SJSA1 (cell line): ENCODE data around the gene CRNKL1. TPM values are rescaled to one million over a fixed set of nuclear protein-coding genes. Genes with fewer than 3 reads are reported as not detected.

ENCODE experiments used
- DNase-seq, 2 experiments: peaks; one replicate each; pipeline ENCODE4 v3.0.0-alpha.2; 2015 to 2020; ENCODE audit warnings: low spot score in 2 of 2, low read depth in 1 of 2
- H3K27ac ChIP-seq: fragments of 250-450 bp; sonication (Bioruptor Pico); 2 replicates; pipeline ENCODE4 v1.5.1; 2020; ENCODE audit warnings: mild to moderate bottlenecking, moderate library complexity
- H3K27me3 ChIP-seq: fragments of 250-450 bp; sonication (Bioruptor Pico); replicated peaks from 2 replicates; pipeline ENCODE4 v1.5.1; 2020; ENCODE audit warnings: mild to moderate bottlenecking, moderate library complexity
- H3K36me3 ChIP-seq: fragments of 250-450 bp; sonication (Bioruptor Pico); 2 replicates; pipeline ENCODE4 v1.5.1; 2020; ENCODE audit warnings: mild to moderate bottlenecking
- H3K4me1 ChIP-seq: fragments of 250-450 bp; sonication (Bioruptor Pico); replicated peaks from 2 replicates; pipeline ENCODE4 v1.6.1; 2021; ENCODE audit warnings: mild to moderate bottlenecking
- H3K4me3 ChIP-seq: fragments of 250-450 bp; sonication (Bioruptor Pico); 2 replicates; pipeline ENCODE4 v1.5.1; 2020; ENCODE audit warnings: mild to moderate bottlenecking
- H3K9me3 ChIP-seq: fragments of 250-450 bp; sonication (Bioruptor Pico); replicated peaks from 2 replicates; pipeline ENCODE4 v1.5.1; 2020; ENCODE audit warnings: mild to moderate bottlenecking
- total RNA-seq: library from RNA; depleted of rRNA; stranded (reverse); fragments of >200 nt; shearing (Covaris generic); gene quantifications from 2 replicates; pipeline ENCODE4 v1.2.3, GENCODE V29; 2014; rRNA removed

CRNKL1 gene
- 30.4 and 34.7 TPM in 2 replicates for total RNA-seq

- peak; percentile 97 to 98 for DNase-seq
- H3K27me3 ChIP-seq, result no peaks in the 10 kb centered on the region
- peaks cover 32% of the 10 kb centered on the region for H3K36me3 ChIP-seq
Observed at GRCh38 chr20:20052074-20052970, at the start of gene CRNKL1, which contains the start of gene CFAP61. CRNKL1 (minus strand) TSS chr20:20052466; CDS start chr20:20052342, 124 bp downstream. CFAP61 (plus strand) TSS chr20:20052532; CDS start chr20:20056654, 4,122 bp downstream.

GRCh38 chr20:20100881-20101280 lies 48.6 kb upstream of the CRNKL1 start:
- H3K36me3 ChIP-seq, result no peaks in the 10 kb centered on the region
- peaks cover 6% of the 10 kb centered on the region for H3K27me3 ChIP-seq
- DNase-seq, result no peak
- no peak overlapping the region for H3K4me3 ChIP-seq
- H3K4me1 ChIP-seq, result no peaks in the 10 kb centered on the region
- no peaks in the 10 kb centered on the region for H3K9me3 ChIP-seq
- no peak overlapping the region for H3K27ac ChIP-seq

More at GRCh38 chr20:20052074-20052970, at the start of gene CRNKL1, which contains the start of gene CFAP61:
- Histone ChIP-seq H3K4me1 (peaks cover 9% of the 10 kb centered on the region), H3K27ac (peak within 1 kb of the TSS; percentile 47), H3K9me3 (no peaks in the 10 kb centered on the region), H3K4me3 (peak within 1 kb of the TSS; percentile 75)

- Histone ChIP-seq H3K9me3 (no peaks in the 10 kb centered on the region), H3K27ac (no peak overlapping the region), H3K27me3 (peaks cover 8% of the 10 kb centered on the region), H3K4me3 (no peak overlapping the region), H3K4me1 (no peaks in the 10 kb centered on the region), H3K36me3 (no peaks in the 10 kb centered on the region)
- DNase-seq, result no peak
Observed at GRCh38 chr20:20096421-20096820, 44.2 kb upstream of the CRNKL1 start.

- Histone ChIP-seq H3K27me3 (peaks cover 11% of the 10 kb centered on the region), H3K9me3 (no peaks in the 10 kb centered on the region), H3K36me3 (no peaks in the 10 kb centered on the region), H3K27ac (no peak overlapping the region), H3K4me1 (no peaks in the 10 kb centered on the region), H3K4me3 (no peak overlapping the region)
- no peak for DNase-seq
Observed at GRCh38 chr20:20095114-20095872, 43.0 kb upstream of the CRNKL1 start.

GRCh38 chr20:20094410-20094809 lies 42.1 kb upstream of the CRNKL1 start:
- Histone ChIP-seq H3K9me3 (no peaks in the 10 kb centered on the region), H3K27me3 (peaks cover 11% of the 10 kb centered on the region), H3K4me1 (no peaks in the 10 kb centered on the region), H3K36me3 (no peaks in the 10 kb centered on the region), H3K27ac (no peak overlapping the region), H3K4me3 (no peak overlapping the region)
- DNase-seq, result no peak

GRCh38 chr20:20092827-20093226 lies 40.6 kb upstream of the CRNKL1 start:
- Histone ChIP-seq H3K4me3 (no peak overlapping the region), H3K4me1 (no peaks in the 10 kb centered on the region), H3K27me3 (peaks cover 11% of the 10 kb centered on the region), H3K36me3 (no peaks in the 10 kb centered on the region), H3K9me3 (no peaks in the 10 kb centered on the region), H3K27ac (no peak overlapping the region)
- no peak for DNase-seq

GRCh38 chr20:20089939-20090338 lies 37.7 kb upstream of the CRNKL1 start:
- H3K4me3 ChIP-seq, result no peak overlapping the region
- H3K27me3 ChIP-seq, result 0 out of 2 replicates have a peak, but pooled peaks cover 3% of the 10 kb centered on the region
- no peak overlapping the region for H3K27ac ChIP-seq
- H3K36me3 ChIP-seq, result no peaks in the 10 kb centered on the region
- H3K9me3 ChIP-seq, result no peaks in the 10 kb centered on the region
- no peak for DNase-seq
- H3K4me1 ChIP-seq, result no peaks in the 10 kb centered on the region

GRCh38 chr20:20089018-20089417 lies 36.8 kb upstream of the CRNKL1 start:
- DNase-seq, result no peak
- Histone ChIP-seq H3K4me1 (no peaks in the 10 kb centered on the region), H3K4me3 (no peak overlapping the region), H3K27ac (no peak overlapping the region), H3K36me3 (no peaks in the 10 kb centered on the region), H3K27me3 (peaks cover 3% of the 10 kb centered on the region; the same call in 1 of the 2 replicates), H3K9me3 (no peaks in the 10 kb centered on the region)

GRCh38 chr20:20085812-20086211 lies 33.5 kb upstream of the CRNKL1 start:
- Histone ChIP-seq H3K4me1 (no peaks in the 10 kb centered on the region), H3K9me3 (no peaks in the 10 kb centered on the region), H3K27me3 (no peaks in the 10 kb centered on the region; the same call in 1 of the 2 replicates), H3K4me3 (no peak overlapping the region), H3K27ac (no peak overlapping the region), H3K36me3 (no peaks in the 10 kb centered on the region)
- no peak for DNase-seq

GRCh38 chr20:20085071-20085470 lies 32.8 kb upstream of the CRNKL1 start:
- H3K4me3 ChIP-seq, result no peak overlapping the region
- H3K27ac ChIP-seq, result no peak overlapping the region
- no peak for DNase-seq
- H3K4me1 ChIP-seq, result no peaks in the 10 kb centered on the region
- H3K27me3 ChIP-seq, result peaks cover 3% of the 10 kb centered on the region
- H3K36me3 ChIP-seq, result no peaks in the 10 kb centered on the region
- H3K9me3 ChIP-seq, result no peaks in the 10 kb centered on the region

- DNase-seq, result no peak
- no peaks in the 10 kb centered on the region for H3K9me3 ChIP-seq
- no peak overlapping the region for H3K4me3 ChIP-seq
- H3K27ac ChIP-seq, result no peak overlapping the region
- no peaks in the 10 kb centered on the region for H3K4me1 ChIP-seq
- peaks cover 9% of the 10 kb centered on the region for H3K27me3 ChIP-seq
- H3K36me3 ChIP-seq, result no peaks in the 10 kb centered on the region
Observed at GRCh38 chr20:20084296-20084752, 32.1 kb upstream of the CRNKL1 start.

GRCh38 chr20:20083807-20084206 lies 31.5 kb upstream of the CRNKL1 start:
- no peak overlapping the region for H3K4me3 ChIP-seq
- no peaks in the 10 kb centered on the region for H3K9me3 ChIP-seq
- H3K27me3 ChIP-seq, result peaks cover 9% of the 10 kb centered on the region
- H3K36me3 ChIP-seq, result no peaks in the 10 kb centered on the region
- peak in 1 of 2 experiments; percentile 32 for DNase-seq
- H3K4me1 ChIP-seq, result no peaks in the 10 kb centered on the region
- no peak overlapping the region for H3K27ac ChIP-seq

- no peak for DNase-seq
- Histone ChIP-seq H3K4me1 (no peaks in the 10 kb centered on the region), H3K27me3 (peaks cover 13% of the 10 kb centered on the region), H3K36me3 (no peaks in the 10 kb centered on the region), H3K4me3 (no peak overlapping the region), H3K27ac (no peak overlapping the region), H3K9me3 (no peaks in the 10 kb centered on the region)
Observed at GRCh38 chr20:20079102-20079784, 27.0 kb upstream of the CRNKL1 start.
